CD4-positive, alpha-beta memory T cell (primary cell): ENCODE data around the gene PPM1H. TPM values are rescaled to one million over a fixed set of nuclear protein-coding genes. Genes with fewer than 3 reads are reported as not detected.

Experiments
- CTCF ChIA-PET: fragments of 350-600 bp; sonication (Branson Sonifier 250); formaldehyde crosslinking; loops from one replicate; lab custom pipeline; 2021; ENCODE audit warnings: inconsistent platforms; ENCODE audit not compliant: partially characterized antibody; lab: Charles Lee
- POLR2A ChIA-PET: fragments of 350-600 bp; sonication (Branson Sonifier 250); formaldehyde crosslinking; loops from one replicate; lab custom pipeline; 2021; ENCODE audit not compliant: partially characterized antibody; lab: Charles Lee
- DNase-seq, 5 donors: peaks; one replicate each; pipeline versions ENCODE4 v3.0.0 to v3.0.0-alpha.2; 2020 to 2022; ENCODE audit warnings: mixed read lengths in 1 of 5
- H3K27ac ChIP-seq: one replicate; pipeline ENCODE4 v1.7.0; 2013; ENCODE audit warnings: low read depth, low read length
- H3K27me3 ChIP-seq: 2 replicates; pipeline ENCODE4 v1.7.0; 2013; ENCODE audit warnings: mild to moderate bottlenecking, low read length, moderate library complexity; ENCODE audit not compliant: insufficient read depth
- H3K36me3 ChIP-seq: 2 replicates; pipeline ENCODE4 v1.7.0; 2013; ENCODE audit warnings: mild to moderate bottlenecking, low read length, moderate library complexity; ENCODE audit not compliant: insufficient read depth
- H3K4me1 ChIP-seq: 2 replicates; pipeline ENCODE4 v1.7.0; 2013; ENCODE audit warnings: mild to moderate bottlenecking, low read length, moderate library complexity; ENCODE audit not compliant: insufficient read depth
- H3K4me3 ChIP-seq, 2 donors: one replicate each; pipeline ENCODE4 v1.7.0; 2013; ENCODE audit warnings: low read length in 2 of 2, mild to moderate bottlenecking in 1 of 2
- H3K9me3 ChIP-seq, 2 donors: one replicate each; pipeline ENCODE4 v1.7.0; 2013; ENCODE audit warnings: low read length in 2 of 2, control low read depth in 1 of 2; ENCODE audit not compliant: control insufficient read depth in 1 of 2
- H3K27ac Mint-ChIP-seq, 7 donors: one replicate each; pipeline ENCODE4 v1.8.0; 2020 to 2021; ENCODE audit warnings: mixed read lengths in 7 of 7, mild to moderate bottlenecking in 6 of 7, inconsistent platforms in 3 of 7, moderate library complexity in 3 of 7
- H3K27me3 Mint-ChIP-seq, 2 donors: one replicate each; pipeline ENCODE4 v1.8.0; 2020 to 2021; ENCODE audit warnings: mixed read lengths in 2 of 2
- H3K36me3 Mint-ChIP-seq, 2 donors: one replicate each; pipeline ENCODE4 v1.8.0; 2020 to 2021; ENCODE audit warnings: mixed read lengths in 2 of 2, inconsistent platforms in 1 of 2, mild to moderate bottlenecking in 1 of 2
- H3K4me1 Mint-ChIP-seq, 4 donors: one replicate each; pipeline ENCODE4 v1.8.0; 2020 to 2021; ENCODE audit warnings: mixed read lengths in 4 of 4, mild to moderate bottlenecking in 1 of 4
- H3K4me3 Mint-ChIP-seq, 8 donors: one replicate each; pipeline ENCODE4 v1.8.0; 2020 to 2021; ENCODE audit warnings: mixed read lengths in 8 of 8, mild to moderate bottlenecking in 7 of 8, moderate library complexity in 6 of 8, inconsistent platforms in 3 of 8
- H3K9me3 Mint-ChIP-seq, 8 donors: one replicate each; pipeline ENCODE4 v1.8.0; 2020 to 2021; ENCODE audit warnings: mixed read lengths in 8 of 8, mild to moderate bottlenecking in 5 of 8, inconsistent platforms in 3 of 8, moderate library complexity in 1 of 8
- intact Hi-C: fragments of 100-400 bp; cut with micrococcal nuclease; formaldehyde crosslinking; loops from one replicate; pipeline ENCODE4 v1.15.1; 2023
- polyA plus RNA-seq, 2 donors: library from polyadenylated mRNA; unstranded; fragments of 300-500 nt; fragmentation: Illumina TruSeq; gene quantifications; one replicate each; pipeline ENCODE4 v1.2.3, GENCODE V29; 2021
- total RNA-seq, 2 experiments: library from RNA; stranded (reverse); gene quantifications; one replicate each; pipeline ENCODE4 v1.2.3, GENCODE V29; 2021

PPM1H gene
- total and polyA plus RNA-seq, 4 experiments from 2014 or later: 0.06 to 0.14 TPM; not detected in 2

DNA sequence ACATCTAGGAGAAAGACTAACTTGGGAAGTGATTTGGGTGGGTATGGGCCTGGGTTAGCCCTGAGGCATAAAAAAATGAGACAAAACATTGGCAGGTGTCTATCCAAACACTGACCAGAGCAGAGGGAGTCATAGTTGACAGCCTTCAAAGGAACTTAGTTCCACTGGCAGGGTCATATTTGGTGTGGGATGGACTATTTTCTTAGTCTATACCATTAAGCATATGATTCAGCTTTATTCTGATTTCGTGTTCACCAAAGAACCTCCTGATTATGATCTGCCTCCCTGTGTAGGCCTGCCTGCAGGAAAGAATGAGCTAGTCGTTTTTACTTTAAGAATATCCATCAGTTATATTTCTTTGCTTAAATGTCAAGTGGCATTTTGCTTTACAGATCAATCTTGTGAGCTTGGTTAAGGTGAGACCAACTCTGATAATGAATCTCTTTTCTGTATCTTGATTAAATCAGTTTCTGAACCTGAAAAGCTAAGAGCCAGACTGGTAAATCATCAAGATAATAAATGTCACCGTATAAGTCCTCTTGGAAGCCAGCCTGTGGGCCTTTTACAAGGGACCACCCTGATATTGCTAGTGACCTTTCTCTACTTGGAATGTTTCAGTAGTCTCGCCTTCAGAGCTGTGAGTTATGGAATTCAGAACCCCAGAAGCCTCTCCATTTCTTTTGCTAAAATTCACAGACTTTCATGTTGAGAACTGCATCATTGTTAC is 285.4 kb downstream of the PPM1H start:
- no peak overlapping the region for H3K27ac ChIP-seq
- no peaks in the 10 kb centered on the region for H3K9me3 Mint-ChIP-seq
- H3K4me3 ChIP-seq: no peak overlapping the region
- intact Hi-C loops: no loop called here
- H3K9me3 ChIP-seq: no peaks in the 10 kb centered on the region
- ChIA-PET POLR2A (no interaction called here), CTCF (interaction anchor here (1.2 to 1.9 kb wide), 3 partner anchors 9 to 149 kb away, joined by 3 to 6 read pairs (median 3); no protein-coding TSS in a partner anchor)
- no peaks in the 10 kb centered on the region for H3K36me3 Mint-ChIP-seq
- peaks cover 3% of the 10 kb centered on the region for H3K4me1 ChIP-seq
- no peaks in the 10 kb centered on the region for H3K27me3 ChIP-seq
- H3K4me3 Mint-ChIP-seq: no peak overlapping the region
- H3K36me3 ChIP-seq: no peaks in the 10 kb centered on the region
- peaks cover 2 to 4% (median 3%) of the 10 kb centered on the region in 4 donors for H3K4me1 Mint-ChIP-seq
- peak overlapping the region in 1 of 7 donors; percentile 39 for H3K27ac Mint-ChIP-seq
- DNase-seq: no peak
- H3K27me3 Mint-ChIP-seq: no peaks in the 10 kb centered on the region

DNA sequence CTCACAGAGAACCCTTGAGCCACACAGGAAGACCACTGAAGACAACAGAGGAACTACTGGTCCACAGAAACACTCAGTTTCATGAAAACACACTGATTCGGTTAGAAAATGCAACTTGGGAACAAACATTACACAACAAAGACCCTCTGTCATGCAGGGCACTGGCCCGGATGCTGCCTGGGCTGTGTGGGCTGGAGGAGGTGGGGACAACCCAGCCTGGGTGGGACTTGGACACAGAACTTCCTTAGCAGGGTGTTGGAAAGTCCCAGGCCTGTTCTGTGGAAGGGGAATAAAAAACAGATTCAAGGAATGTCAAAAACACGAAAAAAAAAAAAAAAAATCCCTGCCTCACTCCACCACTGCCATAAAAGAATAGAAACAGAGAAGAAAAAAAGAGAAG is 287.4 kb downstream of the PPM1H start:
- H3K4me3 Mint-ChIP-seq: no peak overlapping the region
- Histone ChIP-seq H3K36me3 (no peaks in the 10 kb centered on the region), H3K9me3 (no peaks in the 10 kb centered on the region), H3K4me1 (no peaks in the 10 kb centered on the region), H3K4me3 (no peak overlapping the region), H3K27ac (no peak overlapping the region), H3K27me3 (no peaks in the 10 kb centered on the region)
- intact Hi-C loops: no loop called here
- DNase-seq: no peak
- H3K4me1 Mint-ChIP-seq: peaks cover 0 to 1% (median 0%) of the 10 kb centered on the region in 4 donors
- H3K27ac Mint-ChIP-seq: no peak overlapping the region
- ChIA-PET POLR2A (no interaction called here), CTCF (no interaction called here)
- H3K36me3 Mint-ChIP-seq: no peaks in the 10 kb centered on the region
- H3K9me3 Mint-ChIP-seq: no peaks in the 10 kb centered on the region
- no peaks in the 10 kb centered on the region for H3K27me3 Mint-ChIP-seq

DNA sequence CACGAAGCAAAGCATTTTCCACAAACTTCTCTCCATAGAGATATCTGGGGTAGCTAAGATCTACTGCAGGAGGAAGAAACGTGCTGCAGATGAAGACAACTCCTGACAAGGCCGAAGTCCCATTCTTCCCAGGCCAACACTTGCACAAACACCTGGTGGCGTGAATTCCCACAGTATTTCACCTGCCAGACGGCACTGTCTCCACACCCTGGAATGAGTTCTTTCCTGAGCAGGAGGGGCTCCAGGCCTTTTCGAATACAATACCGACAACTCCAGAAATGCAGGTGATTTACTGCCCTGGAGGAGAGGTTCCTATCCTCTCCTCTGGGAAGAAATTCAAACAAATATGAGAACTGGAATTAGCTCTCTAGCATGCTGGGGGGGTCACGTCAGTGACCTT is 288.4 kb downstream of the PPM1H start:
- DNase-seq: no peak
- intact Hi-C loops: no loop called here
- Mint-ChIP-seq H3K4me1 (peaks cover 3 to 6% (median 5%) of the 10 kb centered on the region in 4 donors), H3K4me3 (no peak overlapping the region), H3K36me3 (no peaks in the 10 kb centered on the region), H3K27me3 (no peaks in the 10 kb centered on the region), H3K9me3 (no peaks in the 10 kb centered on the region), H3K27ac (no peak overlapping the region)
- H3K27ac ChIP-seq: no peak overlapping the region
- POLR2A ChIA-PET: no interaction called here
- no peak overlapping the region for H3K4me3 ChIP-seq
- no peaks in the 10 kb centered on the region for H3K36me3 ChIP-seq
- H3K9me3 ChIP-seq: no peaks in the 10 kb centered on the region
- CTCF ChIA-PET: no interaction called here
- H3K27me3 ChIP-seq: no peaks in the 10 kb centered on the region
- peaks cover 4% of the 10 kb centered on the region for H3K4me1 ChIP-seq

- Mint-ChIP-seq H3K4me3 (no peak overlapping the region), H3K27ac (no peak overlapping the region), H3K27me3 (no peaks in the 10 kb centered on the region), H3K36me3 (no peaks in the 10 kb centered on the region), H3K9me3 (peaks cover 0 to 2% (median 0%) of the 10 kb centered on the region in 8 donors), H3K4me1 (peaks cover 9 to 15% (median 13%) of the 10 kb centered on the region in 4 donors)
- ChIA-PET POLR2A (no interaction called here), CTCF (no interaction called here)
- Histone ChIP-seq H3K4me1 (peaks cover 17% of the 10 kb centered on the region), H3K27me3 (no peaks in the 10 kb centered on the region), H3K36me3 (no peaks in the 10 kb centered on the region), H3K9me3 (no peaks in the 10 kb centered on the region), H3K27ac (no peak overlapping the region), H3K4me3 (no peak overlapping the region)
- no peak for DNase-seq
- intact Hi-C loops: no loop called here
Measured at GRCh38 chr12:62643486-62643885, 291.5 kb downstream of the PPM1H start.

GRCh38 chr12:62642486-62642885 is 292.5 kb downstream of the PPM1H start:
- Mint-ChIP-seq H3K9me3 (peaks cover 0 to 2% (median 0%) of the 10 kb centered on the region in 8 donors), H3K4me3 (no peak overlapping the region), H3K4me1 (peaks cover 9 to 15% (median 13%) of the 10 kb centered on the region in 4 donors), H3K27me3 (no peaks in the 10 kb centered on the region), H3K27ac (no peak overlapping the region), H3K36me3 (no peaks in the 10 kb centered on the region)
- Histone ChIP-seq H3K36me3 (no peaks in the 10 kb centered on the region), H3K4me1 (peaks cover 17% of the 10 kb centered on the region), H3K27ac (no peak overlapping the region), H3K27me3 (no peaks in the 10 kb centered on the region), H3K4me3 (no peak overlapping the region), H3K9me3 (no peaks in the 10 kb centered on the region)
- no peak for DNase-seq
- CTCF ChIA-PET: no interaction called here
- POLR2A ChIA-PET: interaction anchor here (3.6 kb wide), 1 partner anchor 39 kb away, joined by 16 read pairs; no protein-coding TSS in a partner anchor
- intact Hi-C loops: no loop called here

DNA sequence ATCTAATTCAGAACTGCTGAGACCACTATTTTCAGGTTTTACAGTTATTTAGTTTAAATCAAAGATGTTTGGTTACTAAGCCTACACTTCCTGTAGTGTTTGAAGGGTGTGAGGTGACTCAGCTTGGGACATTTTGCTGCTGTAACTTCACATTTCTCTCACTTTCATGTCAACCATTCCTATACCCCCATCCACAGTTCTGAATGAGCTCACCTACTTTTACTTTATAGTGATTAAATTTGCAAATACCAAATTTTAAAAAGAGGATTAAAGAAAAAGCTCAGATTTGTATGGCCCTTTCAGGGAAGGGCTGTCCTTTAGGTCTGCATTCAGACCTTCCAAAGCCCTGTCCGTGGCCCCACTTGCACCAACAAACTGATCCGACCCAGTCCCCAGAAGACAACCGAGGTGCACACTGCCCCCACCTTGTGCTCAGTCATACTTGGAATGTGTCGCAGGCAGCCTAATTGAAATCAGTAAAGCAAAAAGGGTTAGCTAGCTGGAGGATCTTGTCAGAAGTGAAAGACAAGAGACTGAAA is 294.0 kb downstream of the PPM1H start:
- peak overlapping the region in 6 of 7 donors; percentile 5 to 83 (median 38) for H3K27ac Mint-ChIP-seq
- H3K4me1 ChIP-seq: peaks cover 17% of the 10 kb centered on the region
- H3K4me3 ChIP-seq: no peak overlapping the region
- peak overlapping the region; percentile 21 to 74 (median 64) for H3K4me3 Mint-ChIP-seq
- CTCF ChIA-PET: interaction anchor here (1.2 kb wide), 3 partner anchors 9 to 66 kb away, joined by 3 to 6 read pairs (median 4); no protein-coding TSS in a partner anchor
- peaks cover 9 to 15% (median 13%) of the 10 kb centered on the region in 4 donors for H3K4me1 Mint-ChIP-seq
- peak in 4 of 5 donors; percentile 6 to 54 (median 19) for DNase-seq
- no peak overlapping the region for H3K27ac ChIP-seq
- H3K9me3 Mint-ChIP-seq: peaks cover 0 to 2% (median 0%) of the 10 kb centered on the region in 8 donors
- no peaks in the 10 kb centered on the region for H3K36me3 Mint-ChIP-seq
- H3K36me3 ChIP-seq: no peaks in the 10 kb centered on the region
- H3K27me3 ChIP-seq: no peaks in the 10 kb centered on the region
- no peaks in the 10 kb centered on the region for H3K9me3 ChIP-seq
- POLR2A ChIA-PET: interaction anchor here (3.6 kb wide), 1 partner anchor 38 kb away, joined by 16 read pairs; no protein-coding TSS in a partner anchor
- intact Hi-C loops: loop anchor here (2.0 kb wide), 1 partner anchor 38 kb away; no protein-coding TSS in a partner anchor
- peaks cover 1 to 2% of the 10 kb centered on the region in 2 donors for H3K27me3 Mint-ChIP-seq

- ChIA-PET POLR2A (no interaction called here), CTCF (no interaction called here)
- Mint-ChIP-seq H3K9me3 (peaks cover 0 to 2% (median 0%) of the 10 kb centered on the region in 8 donors), H3K4me3 (no peak overlapping the region), H3K4me1 (peaks cover 11 to 16% (median 15%) of the 10 kb centered on the region in 4 donors), H3K27me3 (peaks cover 25 to 31% of the 10 kb centered on the region in 2 donors), H3K27ac (no peak overlapping the region), H3K36me3 (no peaks in the 10 kb centered on the region)
- Histone ChIP-seq H3K27me3 (peaks cover 2% of the 10 kb centered on the region), H3K4me1 (peaks cover 17% of the 10 kb centered on the region), H3K9me3 (no peaks in the 10 kb centered on the region), H3K27ac (no peak overlapping the region), H3K4me3 (no peak overlapping the region), H3K36me3 (no peaks in the 10 kb centered on the region)
- intact Hi-C loops: no loop called here
- DNase-seq: no peak
Measured at GRCh38 chr12:62637679-62638078, 297.3 kb downstream of the PPM1H start.
